Upper lobe of left lung (tissue), 4 donors: ENCODE measurements around the gene KCTD1.

Experiments used
- CTCF ChIP-seq, 6 experiments: fragments of 450-650 bp in 4 of 6; fragments of 200-600 bp in 2 of 6; sonication (generic) in 2 of 6; IDR thresholded peaks; one replicate each; pipeline ENCODE4 v1.5.1; 2016 to 2019; ENCODE audit warnings: antibody characterized with exemption in 6 of 6
- POLR2A ChIP-seq, 4 donors: fragments of 450-650 bp; IDR thresholded peaks; one replicate each; pipeline ENCODE4 v1.5.1; 2016 to 2017; ENCODE audit warnings: antibody characterized with exemption in 4 of 4, mild to moderate bottlenecking in 2 of 4

DNA sequence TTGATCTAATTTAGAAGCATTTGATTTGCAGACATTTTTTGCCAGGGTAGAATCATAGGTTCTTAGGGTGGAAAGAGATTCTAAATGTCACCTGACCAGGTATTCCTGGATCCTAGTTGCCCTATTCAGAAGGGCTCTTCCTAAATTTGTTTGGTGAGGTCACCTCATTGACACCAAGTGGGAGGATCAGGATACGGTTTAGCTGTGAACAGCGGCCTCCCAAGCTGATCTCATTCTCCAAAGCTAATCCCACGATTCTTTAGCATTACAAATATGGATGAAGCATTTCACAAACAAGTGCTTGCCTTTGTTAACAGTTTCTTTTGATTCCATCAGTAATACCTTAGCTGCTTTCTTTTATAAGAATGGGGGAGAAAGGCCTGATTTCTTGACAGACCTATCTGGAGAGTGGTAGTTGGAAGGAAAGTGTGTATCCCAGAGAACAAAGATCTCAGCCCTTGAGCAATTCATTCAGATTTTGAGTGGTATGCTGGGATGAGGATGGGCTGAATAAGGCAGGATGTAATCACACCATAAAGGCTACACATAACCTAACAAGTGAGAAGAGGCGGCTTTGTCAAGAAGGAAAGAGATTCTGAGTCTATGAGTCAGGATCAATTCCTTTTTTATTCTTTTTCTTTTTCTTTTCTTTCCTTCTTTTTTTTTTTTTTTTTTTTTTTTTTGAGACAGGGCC lies 16.6 kb downstream of the KCTD1 start:
- no peak for TF ChIP-seq CTCF (IDR thresholded peaks at IDR 0.05)
- TF ChIP-seq POLR2A (IDR thresholded peaks at IDR 0.05), result no peak
